ENCODE results near the gene MSI2. TPM values are rescaled to one million over a fixed set of nuclear protein-coding genes. Genes with fewer than 3 reads are reported as not detected.

Gene MSI2
- total RNA-seq, 2 experiments from 2014 or later: 38.8 to 39.0 TPM

GRCh38 chr17:57679906-57680695 is 423.8 kb downstream of the MSI2 start:
- DNase-seq: no peak
- Mint-ChIP-seq H3K4me3 (no peak overlapping the region), H3K9me3 (no peaks in the 10 kb centered on the region), H3K4me1 (ENCODE audit: low read depth) (no peaks in the 10 kb centered on the region), H3K36me3 (ENCODE audit: low read depth) (peaks cover 3% of the 10 kb centered on the region), H3K27me3 (ENCODE audit: low read depth) (no peaks in the 10 kb centered on the region), H3K27ac (no peak overlapping the region)
- intact Hi-C loops (cut with micrococcal nuclease): loop anchor here (10.0 kb wide), 1 partner anchor 275 kb away; no protein-coding TSS in a partner anchor
- CTCF ChIA-PET: interaction anchor here (0.6 to 0.7 kb wide), 2 partner anchors 68 to 645 kb away, joined by 3 to 5 read pairs; no protein-coding TSS in a partner anchor

- Mint-ChIP-seq H3K9me3 (no peaks in the 10 kb centered on the region), H3K27me3 (ENCODE audit: low read depth) (no peaks in the 10 kb centered on the region), H3K36me3 (ENCODE audit: low read depth) (peaks cover 3% of the 10 kb centered on the region), H3K27ac (no peak overlapping the region), H3K4me1 (ENCODE audit: low read depth) (no peaks in the 10 kb centered on the region), H3K4me3 (no peak overlapping the region)
- intact Hi-C loops (cut with micrococcal nuclease): no loop called here
- CTCF ChIA-PET: interaction anchor here (1.3 kb wide), 1 partner anchor 12 kb away, joined by 3 read pairs; no protein-coding TSS in a partner anchor
- no peak for DNase-seq
Observed at GRCh38 chr17:57682701-57683100, 426.4 kb downstream of the MSI2 start.

- H3K9me3 Mint-ChIP-seq: peaks cover 1% of the 10 kb centered on the region
- H3K27me3 Mint-ChIP-seq (ENCODE audit: low read depth): no peaks in the 10 kb centered on the region
- H3K36me3 Mint-ChIP-seq (ENCODE audit: low read depth): peaks cover 3% of the 10 kb centered on the region
- H3K4me1 Mint-ChIP-seq (ENCODE audit: low read depth): no peaks in the 10 kb centered on the region
- no peak overlapping the region for H3K27ac Mint-ChIP-seq
- no peak overlapping the region for H3K4me3 Mint-ChIP-seq
- no peak for DNase-seq
- CTCF ChIA-PET: interaction anchor here (0.6 to 1.0 kb wide), 3 partner anchors 13 to 441 kb away, joined by 3 to 4 read pairs (median 3); no protein-coding TSS in a partner anchor
- intact Hi-C loops (cut with micrococcal nuclease): no loop called here
Observed at GRCh38 chr17:57684711-57685498, 428.6 kb downstream of the MSI2 start.

GRCh38 chr17:57685499-57686132 is 429.3 kb downstream of the MSI2 start:
- no peaks in the 10 kb centered on the region for H3K4me1 Mint-ChIP-seq (ENCODE audit: low read depth)
- H3K4me3 Mint-ChIP-seq: no peak overlapping the region
- CTCF ChIA-PET: interaction anchor here (1.0 kb wide), 1 partner anchor 13 kb away, joined by 4 read pairs; no protein-coding TSS in a partner anchor
- intact Hi-C loops (cut with micrococcal nuclease): no loop called here
- no peak for DNase-seq
- H3K9me3 Mint-ChIP-seq: peaks cover 1% of the 10 kb centered on the region
- H3K36me3 Mint-ChIP-seq (ENCODE audit: low read depth): peaks cover 2% of the 10 kb centered on the region
- H3K27ac Mint-ChIP-seq: no peak overlapping the region
- H3K27me3 Mint-ChIP-seq (ENCODE audit: low read depth): no peaks in the 10 kb centered on the region

GRCh38 chr17:57687642-57688041 is 431.3 kb downstream of the MSI2 start:
- peaks cover 1% of the 10 kb centered on the region for H3K9me3 Mint-ChIP-seq
- CTCF ChIA-PET: no interaction called here
- peaks cover 1% of the 10 kb centered on the region for H3K4me1 Mint-ChIP-seq (ENCODE audit: low read depth)
- H3K27ac Mint-ChIP-seq: no peak overlapping the region
- intact Hi-C loops (cut with micrococcal nuclease): no loop called here
- DNase-seq: no peak
- H3K4me3 Mint-ChIP-seq: no peak overlapping the region
- H3K27me3 Mint-ChIP-seq (ENCODE audit: low read depth): no peaks in the 10 kb centered on the region
- H3K36me3 Mint-ChIP-seq (ENCODE audit: low read depth): peaks cover 2% of the 10 kb centered on the region

GRCh38 chr17:57689254-57689653 is 432.9 kb downstream of the MSI2 start:
- Mint-ChIP-seq H3K4me1 (ENCODE audit: low read depth) (peaks cover 8% of the 10 kb centered on the region), H3K36me3 (ENCODE audit: low read depth) (peaks cover 3% of the 10 kb centered on the region), H3K27me3 (ENCODE audit: low read depth) (no peaks in the 10 kb centered on the region), H3K9me3 (peaks cover 1% of the 10 kb centered on the region), H3K27ac (no peak overlapping the region), H3K4me3 (no peak overlapping the region)
- intact Hi-C loops (cut with micrococcal nuclease): no loop called here
- DNase-seq: no peak
- CTCF ChIA-PET: no interaction called here

GRCh38 chr17:57691939-57692338 is 435.6 kb downstream of the MSI2 start:
- CTCF ChIA-PET: no interaction called here
- H3K27me3 Mint-ChIP-seq (ENCODE audit: low read depth): no peaks in the 10 kb centered on the region
- no peak for DNase-seq
- peaks cover 3% of the 10 kb centered on the region for H3K36me3 Mint-ChIP-seq (ENCODE audit: low read depth)
- intact Hi-C loops (cut with micrococcal nuclease): no loop called here
- H3K4me3 Mint-ChIP-seq: no peak overlapping the region
- no peak overlapping the region for H3K27ac Mint-ChIP-seq
- peaks cover 3% of the 10 kb centered on the region for H3K9me3 Mint-ChIP-seq
- peaks cover 8% of the 10 kb centered on the region for H3K4me1 Mint-ChIP-seq (ENCODE audit: low read depth)

GRCh38 chr17:57692770-57693169 is 436.4 kb downstream of the MSI2 start:
- intact Hi-C loops (cut with micrococcal nuclease): no loop called here
- DNase-seq: no peak
- H3K9me3 Mint-ChIP-seq: peaks cover 3% of the 10 kb centered on the region
- H3K36me3 Mint-ChIP-seq (ENCODE audit: low read depth): peaks cover 3% of the 10 kb centered on the region
- CTCF ChIA-PET: no interaction called here
- peaks cover 8% of the 10 kb centered on the region for H3K4me1 Mint-ChIP-seq (ENCODE audit: low read depth)
- H3K27me3 Mint-ChIP-seq (ENCODE audit: low read depth): no peaks in the 10 kb centered on the region
- no peak overlapping the region for H3K27ac Mint-ChIP-seq
- H3K4me3 Mint-ChIP-seq: no peak overlapping the region

GRCh38 chr17:57694051-57694450 is 437.7 kb downstream of the MSI2 start:
- Mint-ChIP-seq H3K27me3 (ENCODE audit: low read depth) (no peaks in the 10 kb centered on the region), H3K4me3 (no peak overlapping the region), H3K9me3 (peaks cover 2% of the 10 kb centered on the region), H3K4me1 (ENCODE audit: low read depth) (peaks cover 8% of the 10 kb centered on the region), H3K36me3 (ENCODE audit: low read depth) (peaks cover 3% of the 10 kb centered on the region), H3K27ac (no peak overlapping the region)
- no peak for DNase-seq
- intact Hi-C loops (cut with micrococcal nuclease): no loop called here
- CTCF ChIA-PET: interaction anchor here (0.7 to 1.5 kb wide), 2 partner anchors 179 to 450 kb away, joined by 3 read pairs; no protein-coding TSS in a partner anchor

- CTCF ChIA-PET: interaction anchor here (0.6 to 1.6 kb wide), 4 partner anchors 23 to 453 kb away, joined by 3 to 4 read pairs (median 4); no protein-coding TSS in a partner anchor
- H3K27ac Mint-ChIP-seq: no peak overlapping the region
Observed at GRCh38 chr17:57696050-57696449, 439.7 kb downstream of the MSI2 start.

GRCh38 chr17:57697197-57697596 is 440.9 kb downstream of the MSI2 start:
- peaks cover 3% of the 10 kb centered on the region for H3K36me3 Mint-ChIP-seq (ENCODE audit: low read depth)
- H3K27ac Mint-ChIP-seq: no peak overlapping the region
- H3K9me3 Mint-ChIP-seq: peaks cover 2% of the 10 kb centered on the region
- no peak for DNase-seq
- no peaks in the 10 kb centered on the region for H3K27me3 Mint-ChIP-seq (ENCODE audit: low read depth)
- intact Hi-C loops (cut with micrococcal nuclease): no loop called here
- H3K4me3 Mint-ChIP-seq: no peak overlapping the region
- CTCF ChIA-PET: no interaction called here
- peaks cover 8% of the 10 kb centered on the region for H3K4me1 Mint-ChIP-seq (ENCODE audit: low read depth)

More at GRCh38 chr17:57696050-57696449, 439.7 kb downstream of the MSI2 start:
- DNase-seq: no peak
- intact Hi-C loops (cut with micrococcal nuclease): no loop called here
- Mint-ChIP-seq H3K4me3 (no peak overlapping the region), H3K27me3 (ENCODE audit: low read depth) (no peaks in the 10 kb centered on the region), H3K4me1 (ENCODE audit: low read depth) (peaks cover 8% of the 10 kb centered on the region), H3K36me3 (ENCODE audit: low read depth) (peaks cover 3% of the 10 kb centered on the region), H3K9me3 (peaks cover 2% of the 10 kb centered on the region)

Data from activated naive CD4-positive, alpha-beta T cell treated with anti-CD3 and anti-CD28 coated beads for 36 hours (primary cell).